Activated naive CD8-positive, alpha-beta T cell (primary cell): ENCODE measurements around the gene PKNOX2.

Experiments
- H3K27ac Mint-ChIP-seq: one replicate; pipeline ENCODE4 v1.8.0; 2021; ENCODE audit warnings: mixed read lengths
- H3K27me3 Mint-ChIP-seq: one replicate; pipeline ENCODE4 v1.8.0; 2021; ENCODE audit warnings: mixed read lengths
- H3K36me3 Mint-ChIP-seq: one replicate; pipeline ENCODE4 v1.8.0; 2021; ENCODE audit warnings: mixed read lengths
- H3K4me1 Mint-ChIP-seq: one replicate; pipeline ENCODE4 v1.8.0; 2021; ENCODE audit warnings: low read depth, mixed read lengths
- H3K4me3 Mint-ChIP-seq: one replicate; pipeline ENCODE4 v1.8.0; 2021; ENCODE audit warnings: mild to moderate bottlenecking, mixed read lengths
- H3K9me3 Mint-ChIP-seq: one replicate; pipeline ENCODE4 v1.8.0; 2021; ENCODE audit warnings: low read depth, mixed read lengths

Gene PKNOX2

DNA sequence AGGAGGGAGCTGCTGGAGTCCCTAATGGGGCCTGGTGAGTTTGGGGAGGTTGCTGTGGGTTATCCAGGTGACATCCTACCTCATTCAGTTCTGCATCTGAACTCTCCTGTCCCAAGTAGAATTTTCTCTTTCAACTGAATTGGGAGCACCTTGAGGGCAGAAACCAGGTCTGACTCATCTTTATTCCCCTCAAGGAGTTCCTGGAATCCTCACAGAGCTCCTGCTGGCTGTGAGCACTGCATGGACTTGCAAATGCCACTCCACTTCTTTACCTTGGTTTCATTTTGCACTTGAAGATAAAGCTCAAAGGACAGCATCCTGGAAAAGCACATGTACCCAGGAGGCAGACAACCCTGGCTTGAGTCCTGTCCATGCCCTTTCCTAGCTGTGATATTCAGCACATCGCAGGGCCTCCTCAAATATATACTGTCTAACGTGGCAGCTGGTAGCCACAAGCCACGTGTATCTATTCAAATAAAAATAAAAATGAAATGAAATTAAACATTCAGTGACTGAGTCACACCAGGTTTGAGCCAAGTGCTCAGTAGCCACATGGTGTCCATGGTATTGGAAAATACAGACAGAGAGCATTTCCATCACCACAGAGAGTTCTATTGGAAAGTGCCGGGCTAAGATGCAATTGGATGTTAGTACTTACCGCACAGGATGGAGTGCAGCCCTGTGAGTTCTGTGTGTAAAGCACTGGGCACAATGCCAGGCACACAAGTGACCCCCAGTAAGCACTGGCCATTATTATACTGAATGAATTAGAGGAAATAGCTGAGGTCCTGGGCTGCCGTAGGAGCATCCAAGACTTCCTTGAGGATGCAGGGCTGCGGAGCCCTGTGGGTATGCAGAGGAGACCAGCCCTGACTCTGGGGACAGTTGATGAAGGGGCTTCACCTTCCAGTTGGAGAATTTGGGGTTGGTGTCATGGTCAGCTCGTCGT is 149.0 kb downstream of the PKNOX2 start:
- H3K36me3 Mint-ChIP-seq, result no peaks in the 10 kb centered on the region
- peaks cover 5% of the 10 kb centered on the region for H3K27me3 Mint-ChIP-seq
- no peaks in the 10 kb centered on the region for H3K9me3 Mint-ChIP-seq
- H3K27ac Mint-ChIP-seq, result no peak overlapping the region
- no peak overlapping the region for H3K4me3 Mint-ChIP-seq
- no peaks in the 10 kb centered on the region for H3K4me1 Mint-ChIP-seq

DNA sequence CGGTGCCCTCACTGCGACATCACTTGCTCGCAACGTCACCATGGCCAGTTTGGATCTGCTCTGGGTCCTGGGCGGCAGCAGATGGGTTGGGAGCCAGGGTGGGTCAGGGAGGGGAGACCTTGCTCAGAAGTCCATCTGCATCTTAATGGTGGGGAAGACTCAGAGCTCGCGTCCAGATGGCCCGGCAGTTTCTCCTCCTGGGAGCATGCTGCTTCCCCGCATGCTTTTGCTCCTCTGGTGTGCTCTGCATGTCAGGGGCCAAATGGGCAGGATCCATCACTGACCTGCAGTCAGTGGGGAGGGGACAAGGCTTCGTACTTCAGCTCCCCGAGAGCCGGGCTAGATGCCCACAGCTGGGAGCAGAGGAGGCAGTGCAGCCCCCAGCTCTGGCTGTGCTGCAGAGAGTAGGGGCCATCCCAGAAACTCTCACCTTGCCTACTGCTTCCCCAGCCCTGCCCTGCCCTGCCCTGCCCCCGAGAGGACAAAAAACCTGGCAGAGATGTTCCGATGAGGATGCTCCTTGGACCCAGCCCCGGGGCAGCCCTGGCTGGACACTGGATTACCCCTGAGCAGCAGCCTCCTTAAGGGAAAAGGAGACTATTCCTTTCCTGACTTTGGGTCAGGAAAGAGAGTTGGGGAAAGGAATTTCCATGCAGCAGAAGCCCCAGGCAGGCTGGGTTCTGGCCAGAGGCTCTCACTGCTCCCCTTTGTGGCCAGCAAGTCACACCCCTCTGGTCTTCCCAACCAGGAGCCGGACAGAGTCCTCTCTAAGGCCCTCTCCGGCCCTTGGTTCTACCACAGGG is 149.9 kb downstream of the PKNOX2 start:
- no peak overlapping the region for H3K27ac Mint-ChIP-seq
- no peak overlapping the region for H3K4me3 Mint-ChIP-seq
- no peaks in the 10 kb centered on the region for H3K36me3 Mint-ChIP-seq
- H3K9me3 Mint-ChIP-seq, result no peaks in the 10 kb centered on the region
- H3K27me3 Mint-ChIP-seq, result peaks cover 7% of the 10 kb centered on the region
- H3K4me1 Mint-ChIP-seq, result no peaks in the 10 kb centered on the region

DNA sequence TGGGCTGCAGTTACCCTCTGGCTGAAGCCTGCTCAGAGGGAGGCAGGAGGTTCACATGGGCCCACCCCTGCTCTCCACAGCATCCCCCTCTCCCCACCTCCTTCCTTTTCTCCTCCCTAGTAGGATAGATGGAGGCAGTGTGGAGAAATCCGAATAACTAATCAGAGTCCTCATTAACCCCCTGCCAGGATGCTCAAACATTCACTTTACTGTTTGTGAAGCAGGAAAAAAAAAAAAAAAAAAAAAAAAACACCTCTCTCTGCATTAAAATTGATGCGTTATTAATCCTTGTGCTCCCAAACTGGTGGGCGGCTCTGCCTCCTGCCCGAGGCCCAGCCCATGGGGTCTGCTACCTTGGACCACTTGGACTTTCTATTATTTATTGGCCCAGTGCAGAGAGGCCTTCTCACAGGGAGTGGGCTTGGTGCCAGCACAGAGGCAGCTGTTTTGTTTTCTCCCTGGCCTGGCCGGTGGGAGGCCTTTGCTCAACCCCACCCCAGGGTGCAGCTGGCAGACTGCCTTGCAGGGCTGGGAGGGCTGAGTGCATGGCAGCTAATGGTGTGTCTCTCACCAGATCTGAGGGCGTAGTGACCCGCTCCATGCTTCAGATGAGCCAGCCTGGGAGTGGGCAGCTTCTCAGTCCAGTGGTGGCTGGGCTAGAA is 150.7 kb downstream of the PKNOX2 start:
- no peaks in the 10 kb centered on the region for H3K36me3 Mint-ChIP-seq
- peaks cover 7% of the 10 kb centered on the region for H3K27me3 Mint-ChIP-seq
- no peak overlapping the region for H3K4me3 Mint-ChIP-seq
- H3K9me3 Mint-ChIP-seq, result no peaks in the 10 kb centered on the region
- no peaks in the 10 kb centered on the region for H3K4me1 Mint-ChIP-seq
- no peak overlapping the region for H3K27ac Mint-ChIP-seq

DNA sequence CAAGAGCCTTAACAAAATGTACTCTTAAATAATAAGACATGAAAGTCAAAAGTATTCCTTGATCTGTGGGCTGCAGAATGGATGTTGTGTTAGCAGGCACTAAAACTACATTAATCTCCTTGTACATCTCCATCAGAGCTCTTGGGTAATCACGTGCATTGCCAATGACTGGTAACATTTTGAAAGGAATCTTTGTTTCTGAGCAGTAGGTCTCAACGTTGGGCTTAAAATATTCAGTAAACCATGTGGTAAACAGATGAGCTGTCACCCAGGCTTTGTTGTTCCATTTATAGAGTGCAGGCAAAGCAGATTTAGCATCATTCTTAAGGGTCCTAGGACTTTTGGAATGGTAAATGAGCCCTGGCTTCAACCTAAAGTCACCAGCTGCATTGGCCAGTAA is 152.9 kb downstream of the PKNOX2 start:
- Mint-ChIP-seq H3K4me3 (no peak overlapping the region), H3K36me3 (no peaks in the 10 kb centered on the region), H3K9me3 (no peaks in the 10 kb centered on the region), H3K4me1 (no peaks in the 10 kb centered on the region), H3K27ac (no peak overlapping the region), H3K27me3 (peaks cover 2% of the 10 kb centered on the region)

DNA sequence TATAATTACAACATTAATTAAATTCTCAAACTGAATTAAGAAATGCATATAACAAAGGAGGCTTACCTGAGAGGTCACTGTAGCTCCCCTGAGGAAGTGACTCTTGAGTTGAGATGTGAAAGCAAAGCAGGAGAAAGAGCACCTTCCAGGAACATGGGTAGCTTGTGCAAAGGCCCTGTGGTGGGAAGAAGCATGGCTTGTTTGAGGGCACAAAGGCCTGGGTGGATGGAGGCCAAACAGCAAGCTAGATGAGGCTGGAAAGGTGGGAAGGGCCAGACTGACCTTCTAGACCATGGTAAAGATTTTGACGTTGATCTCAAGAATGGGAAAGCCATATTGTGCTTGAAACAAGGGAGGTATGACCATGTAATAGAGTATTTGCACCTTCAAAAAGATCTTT is 155.1 kb downstream of the PKNOX2 start:
- Mint-ChIP-seq H3K4me3 (no peak overlapping the region), H3K27ac (no peak overlapping the region), H3K36me3 (no peaks in the 10 kb centered on the region), H3K9me3 (no peaks in the 10 kb centered on the region), H3K27me3 (peaks cover 11% of the 10 kb centered on the region), H3K4me1 (no peaks in the 10 kb centered on the region)

DNA sequence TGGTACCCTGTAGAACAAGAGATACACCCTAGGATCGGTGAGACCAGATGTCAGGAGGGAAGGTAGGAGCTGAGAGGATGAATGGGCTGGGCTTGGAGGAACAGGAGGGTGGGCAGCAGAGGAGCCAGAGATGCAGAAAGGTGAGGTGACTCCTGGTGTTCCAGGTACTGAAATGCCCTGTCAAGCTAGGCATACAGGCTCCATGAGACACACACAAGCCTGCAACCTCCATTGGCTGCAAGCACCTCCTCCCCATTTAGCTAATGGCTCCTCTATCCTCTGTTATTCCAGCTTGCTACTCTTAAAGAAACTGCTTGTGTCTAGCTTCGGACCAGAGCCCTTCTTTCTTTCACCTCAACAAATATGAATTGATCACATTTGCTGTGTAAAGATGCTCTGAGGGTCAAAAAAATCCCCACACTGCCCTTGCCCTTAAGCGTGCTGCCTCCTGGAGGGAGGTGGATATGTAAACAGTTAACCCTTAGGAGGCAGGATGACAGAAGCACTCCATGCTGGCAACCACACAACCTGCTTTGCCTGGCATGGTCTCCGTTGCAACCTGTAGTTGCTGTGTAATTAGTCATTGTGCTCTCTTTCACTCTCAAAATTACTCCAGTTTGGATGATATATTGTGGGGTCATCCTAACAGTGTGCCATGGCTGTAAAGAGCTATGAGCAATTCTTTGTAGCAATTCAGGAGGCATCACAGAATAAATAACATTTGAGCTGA is 156.0 kb downstream of the PKNOX2 start:
- Mint-ChIP-seq H3K4me3 (no peak overlapping the region), H3K9me3 (no peaks in the 10 kb centered on the region), H3K27me3 (peaks cover 11% of the 10 kb centered on the region)

DNA sequence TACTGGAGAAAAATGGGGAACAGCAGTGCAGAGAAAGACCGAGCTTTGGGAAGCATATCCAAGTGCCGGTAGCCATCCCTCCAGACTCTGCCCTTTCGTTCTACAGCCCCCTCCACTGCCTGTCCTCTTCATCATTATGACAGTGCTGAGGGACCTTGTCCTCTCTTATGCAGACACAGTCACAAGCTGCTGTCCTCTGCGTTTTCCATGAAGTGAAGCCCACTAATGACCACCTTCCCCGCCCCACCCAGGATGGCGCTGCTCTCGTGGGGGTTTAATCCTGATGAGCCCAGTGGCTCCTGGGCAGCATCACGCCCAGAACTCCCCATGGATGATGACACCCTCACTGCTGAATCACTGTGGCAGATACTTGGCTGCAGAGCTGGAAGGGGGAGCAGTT is 157.7 kb downstream of the PKNOX2 start:
- Mint-ChIP-seq H3K27ac (no peak overlapping the region), H3K36me3 (no peaks in the 10 kb centered on the region), H3K4me3 (no peak overlapping the region), H3K27me3 (peaks cover 11% of the 10 kb centered on the region), H3K9me3 (no peaks in the 10 kb centered on the region), H3K4me1 (no peaks in the 10 kb centered on the region)

More for the DNA sequence above, 156.0 kb downstream of the PKNOX2 start:
- no peaks in the 10 kb centered on the region for H3K36me3 Mint-ChIP-seq
- no peaks in the 10 kb centered on the region for H3K4me1 Mint-ChIP-seq
- no peak overlapping the region for H3K27ac Mint-ChIP-seq

DNA sequence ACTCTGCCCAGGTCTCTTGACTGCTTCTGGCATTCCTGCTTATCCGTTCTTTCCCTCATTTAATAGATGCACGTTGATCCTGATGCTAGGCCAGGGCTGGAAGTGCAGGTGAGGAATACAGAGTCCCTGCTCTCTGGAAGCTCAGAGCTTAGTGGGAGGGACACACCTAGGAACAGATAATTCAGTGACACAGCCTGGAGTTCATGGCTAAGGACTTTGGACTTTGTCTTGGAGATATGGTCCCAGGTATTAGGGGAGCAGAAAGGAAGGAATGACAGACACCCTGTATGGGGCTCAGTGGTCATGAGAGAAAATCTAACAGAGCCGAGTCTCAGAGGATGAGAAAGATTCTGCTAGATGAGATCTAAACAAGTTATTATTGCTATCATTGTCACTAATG is 160.6 kb downstream of the PKNOX2 start:
- Mint-ChIP-seq H3K27ac (no peak overlapping the region), H3K4me3 (no peak overlapping the region), H3K27me3 (peaks cover 11% of the 10 kb centered on the region), H3K9me3 (no peaks in the 10 kb centered on the region), H3K36me3 (no peaks in the 10 kb centered on the region), H3K4me1 (peaks cover 3% of the 10 kb centered on the region)

DNA sequence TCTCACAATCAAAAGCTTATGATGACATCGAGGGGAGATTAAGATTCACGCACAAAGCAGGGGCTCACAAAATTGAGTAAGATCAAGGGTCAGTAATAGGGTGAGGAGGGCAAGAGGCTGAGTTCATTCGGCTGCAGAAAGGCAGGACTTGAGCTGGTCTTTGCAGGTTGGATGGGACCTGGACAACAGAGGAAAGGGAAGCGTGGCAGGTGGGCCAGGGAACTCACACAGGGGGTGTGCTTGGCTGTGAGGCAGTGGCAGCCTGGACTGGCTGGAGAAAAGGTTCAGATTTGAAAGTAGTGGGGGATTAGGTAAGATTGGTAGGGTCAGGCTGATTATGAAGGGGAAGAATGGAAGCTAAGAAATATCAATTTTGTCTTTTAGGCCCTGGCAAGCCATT is 161.6 kb downstream of the PKNOX2 start:
- Mint-ChIP-seq H3K27me3 (peaks cover 11% of the 10 kb centered on the region), H3K27ac (no peak overlapping the region), H3K4me3 (no peak overlapping the region), H3K36me3 (no peaks in the 10 kb centered on the region), H3K9me3 (no peaks in the 10 kb centered on the region), H3K4me1 (peaks cover 3% of the 10 kb centered on the region)

DNA sequence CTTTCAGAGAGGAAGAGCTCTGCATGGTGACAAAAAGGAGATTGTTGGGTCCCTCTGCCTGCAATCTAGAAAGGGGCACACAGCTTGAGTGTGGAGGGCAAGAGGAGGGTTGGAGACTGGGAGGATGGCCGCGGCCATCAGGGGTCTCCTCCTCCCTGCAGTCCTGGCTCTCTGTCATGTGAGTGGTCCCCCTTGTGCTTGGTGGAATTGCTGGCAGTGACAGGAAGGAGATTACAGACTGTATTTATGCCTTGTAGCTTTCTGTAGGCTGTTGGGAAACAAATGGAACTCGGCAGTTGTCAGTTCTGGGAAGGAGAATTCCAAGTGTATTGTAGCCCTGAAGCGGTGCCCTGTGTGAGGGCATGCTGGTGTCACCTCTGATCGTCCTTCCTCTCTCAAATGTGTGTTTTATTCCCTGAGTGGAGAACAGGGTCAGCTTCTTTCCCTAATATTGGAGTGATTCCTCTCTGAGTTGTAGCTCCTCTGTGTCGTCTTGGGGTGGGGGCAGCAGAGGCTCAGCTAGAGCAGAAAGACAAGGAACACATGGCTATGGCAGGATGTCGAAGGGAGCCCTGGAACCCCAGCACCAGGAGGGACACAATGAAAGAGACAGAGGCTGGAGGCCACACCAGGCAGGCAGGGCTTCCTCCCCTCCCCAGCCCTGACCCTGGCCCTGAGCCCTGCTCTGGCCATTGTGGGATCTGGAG is 163.1 kb downstream of the PKNOX2 start:
- peaks cover 9% of the 10 kb centered on the region for H3K27me3 Mint-ChIP-seq
- H3K36me3 Mint-ChIP-seq, result no peaks in the 10 kb centered on the region
- H3K4me1 Mint-ChIP-seq, result peaks cover 3% of the 10 kb centered on the region
- no peaks in the 10 kb centered on the region for H3K9me3 Mint-ChIP-seq
- no peak overlapping the region for H3K27ac Mint-ChIP-seq
- H3K4me3 Mint-ChIP-seq, result no peak overlapping the region

DNA sequence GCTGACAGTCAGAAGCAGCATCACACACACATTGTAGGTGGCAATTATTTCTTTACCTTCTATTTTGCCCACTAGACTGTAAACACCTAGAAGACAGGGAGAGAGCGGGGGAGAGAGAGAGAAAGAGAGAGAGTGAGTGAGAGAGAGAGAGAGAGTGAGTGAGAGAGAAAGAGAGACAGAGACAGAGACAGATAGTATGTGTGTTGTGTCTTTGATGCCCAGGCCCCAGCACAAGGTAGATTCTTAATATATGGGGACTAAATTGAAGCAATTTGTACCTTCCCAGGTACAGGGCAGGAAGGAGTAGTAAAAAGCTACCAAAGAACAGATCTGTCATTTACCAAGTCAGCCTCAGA is 163.7 kb downstream of the PKNOX2 start:
- H3K27ac Mint-ChIP-seq, result no peak overlapping the region
- peaks cover 8% of the 10 kb centered on the region for H3K27me3 Mint-ChIP-seq
- H3K9me3 Mint-ChIP-seq, result no peaks in the 10 kb centered on the region
- no peaks in the 10 kb centered on the region for H3K36me3 Mint-ChIP-seq
- H3K4me3 Mint-ChIP-seq, result no peak overlapping the region
- peaks cover 3% of the 10 kb centered on the region for H3K4me1 Mint-ChIP-seq

DNA sequence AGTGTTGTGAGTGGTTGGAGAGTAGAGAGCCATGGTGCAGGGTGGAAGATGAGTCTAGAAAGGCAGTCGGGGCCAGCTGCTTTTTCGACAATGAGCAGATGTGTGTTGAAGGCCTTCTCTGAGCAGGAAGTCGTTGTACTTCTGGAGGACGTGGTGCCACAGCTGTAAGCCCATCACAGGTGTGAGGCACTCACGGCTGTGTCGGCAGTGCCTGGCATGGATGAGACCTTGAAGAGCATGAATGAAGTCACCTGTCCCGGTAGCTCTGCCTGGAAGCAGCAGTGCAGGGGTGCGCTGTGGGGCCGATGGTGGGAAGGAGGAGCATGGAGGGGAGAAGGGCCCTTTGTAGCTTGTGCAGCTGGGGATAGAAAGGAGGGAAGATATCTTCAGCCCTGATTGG is 165.2 kb downstream of the PKNOX2 start:
- Mint-ChIP-seq H3K4me3 (no peak overlapping the region), H3K9me3 (no peaks in the 10 kb centered on the region), H3K36me3 (no peaks in the 10 kb centered on the region), H3K27ac (no peak overlapping the region), H3K4me1 (peaks cover 3% of the 10 kb centered on the region), H3K27me3 (peaks cover 2% of the 10 kb centered on the region)

DNA sequence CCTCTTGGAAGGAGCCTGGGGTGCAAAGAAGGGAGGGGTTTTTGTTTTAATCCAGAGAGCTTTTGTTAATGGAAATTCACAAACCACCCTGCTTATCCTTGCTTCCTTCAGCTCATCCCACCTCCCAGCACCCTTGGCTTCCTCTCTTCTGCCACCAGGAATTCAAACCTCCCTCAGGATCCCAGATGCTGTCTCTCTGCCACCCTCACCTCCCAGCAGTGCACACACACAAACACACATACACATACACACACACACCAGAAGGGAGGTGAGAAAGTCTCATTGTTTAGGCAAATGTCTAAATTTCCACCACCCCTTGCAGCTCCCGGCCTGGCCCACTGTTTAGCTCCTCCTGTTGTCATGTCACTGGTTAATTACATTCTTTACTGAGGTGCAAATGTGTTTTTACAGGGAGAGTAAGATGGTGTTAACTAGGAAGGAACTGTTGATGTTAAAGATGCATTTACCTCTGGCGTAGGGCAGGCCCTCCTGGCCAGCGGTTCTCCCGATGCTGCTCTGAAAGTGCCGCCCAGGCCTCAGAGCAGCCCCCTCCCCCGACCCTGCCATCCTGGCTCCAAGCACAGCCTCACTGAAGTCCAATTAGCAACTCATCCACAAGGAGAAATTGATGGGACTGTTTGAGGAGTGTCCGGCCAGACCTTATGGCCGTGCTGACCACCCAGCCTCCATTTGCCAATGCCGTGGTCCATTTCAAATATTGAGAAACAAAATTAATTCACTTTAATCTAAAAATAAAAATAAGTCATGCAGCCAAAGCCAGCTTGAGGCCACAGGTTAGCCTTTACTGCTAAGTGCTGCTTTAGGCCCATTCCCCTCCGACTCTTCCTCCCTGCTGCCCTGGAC is 166.1 kb downstream of the PKNOX2 start:
- Mint-ChIP-seq H3K27ac (no peak overlapping the region), H3K4me1 (peaks cover 3% of the 10 kb centered on the region), H3K9me3 (no peaks in the 10 kb centered on the region), H3K27me3 (peaks cover 2% of the 10 kb centered on the region), H3K36me3 (no peaks in the 10 kb centered on the region), H3K4me3 (no peak overlapping the region)
